Prostate gland (tissue), 2 donors: ENCODE measurements around the gene FCHSD2. TPM values are rescaled to one million over a fixed set of nuclear protein-coding genes. Genes with fewer than 3 reads are reported as not detected.

ENCODE experiments used
- DNase-seq: peaks from one replicate; pipeline ENCODE4 v3.0.0-alpha.2; 2019; ENCODE audit warnings: low spot score
- H3K27ac ChIP-seq, 2 donors: fragments of 200-600 bp; sonication (generic); 2 replicates each; pipeline ENCODE4 v1.5.1; 2017 to 2019
- H3K27me3 ChIP-seq: fragments of 200-600 bp; sonication (generic); replicated peaks from 2 replicates; pipeline ENCODE4 v1.5.1; 2019; ENCODE audit not compliant: insufficient read depth
- H3K36me3 ChIP-seq, 2 donors: fragments of 200-600 bp; sonication (generic); 1 replicate in 1 of 2; 2 replicates in 1 of 2; pipeline versions ENCODE4 v1.5.1 to v1.8.1; 2017 to 2019
- H3K4me1 ChIP-seq: fragments of 200-600 bp; sonication (generic); replicated peaks from 2 replicates; pipeline ENCODE4 v1.5.1; 2019
- H3K4me3 ChIP-seq, 2 donors: fragments of 200-600 bp; sonication (generic); 2 replicates each; pipeline ENCODE4 v1.5.1; 2017 to 2019
- H3K9me3 ChIP-seq: fragments of 200-600 bp; sonication (generic); 2 replicates; pipeline ENCODE4 v1.5.1; 2017
- POLR2A ChIP-seq: fragments of 450-650 bp; IDR thresholded peaks from one replicate; pipeline ENCODE4 v1.6.1; 2016; ENCODE audit warnings: antibody characterized with exemption, mild to moderate bottlenecking
- POLR2AphosphoS5 ChIP-seq: sonication (generic); formaldehyde crosslinking; IDR thresholded peaks from one replicate; pipeline ENCODE4 v1.6.1; 2017; ENCODE audit warnings: antibody characterized with exemption
- WGBS: methylation state at CpG from one replicate; pipeline ENCODE4 v1.1.5; 2018; 5-methylcytosine and 5-hydroxymethylcytosine counted together
- intact Hi-C: fragments of 100-400 bp; cut with DNase I; formaldehyde crosslinking; loops from one replicate; pipeline ENCODE4 v1.14.2; 2022
- total RNA-seq, 2 donors: library from RNA; depleted of rRNA; stranded (reverse); fragments of >200 nt; gene quantifications; one replicate each; pipeline ENCODE4 v1.1.0, GENCODE V29; 2016
- TF ChIP-seq, protein P1 (sequence below), 4 experiments: fragments of 200-600 bp in 2 of 4; fragments of 450-650 bp in 2 of 4; sonication (generic) in 2 of 4; IDR thresholded peaks; 1 replicate in 3 of 4; 2 replicates in 1 of 4; pipeline ENCODE4 v1.5.1; 2016 to 2019; ENCODE audit warnings: antibody characterized with exemption in 4 of 4, mild to moderate bottlenecking in 2 of 4, moderate library complexity in 2 of 4

FCHSD2 gene
- total RNA-seq, 2 donors from 2014 or later: 9.9 to 45.3 TPM

GRCh38 chr11:72851726-72852125, 290.4 kb downstream of the FCHSD2 start:
- DNase-seq: no peak
- intact Hi-C loops: no loop called here
- H3K27ac ChIP-seq: no peak overlapping the region
- H3K4me3 ChIP-seq: no peak overlapping the region
- 88% methylated on average over 4 of the region's 4 CpGs for WGBS
- no peaks in the 10 kb centered on the region for H3K27me3 ChIP-seq
- no peaks in the 10 kb centered on the region for H3K9me3 ChIP-seq
- no peaks in the 10 kb centered on the region for H3K4me1 ChIP-seq
- TF ChIP-seq, protein P1, sequence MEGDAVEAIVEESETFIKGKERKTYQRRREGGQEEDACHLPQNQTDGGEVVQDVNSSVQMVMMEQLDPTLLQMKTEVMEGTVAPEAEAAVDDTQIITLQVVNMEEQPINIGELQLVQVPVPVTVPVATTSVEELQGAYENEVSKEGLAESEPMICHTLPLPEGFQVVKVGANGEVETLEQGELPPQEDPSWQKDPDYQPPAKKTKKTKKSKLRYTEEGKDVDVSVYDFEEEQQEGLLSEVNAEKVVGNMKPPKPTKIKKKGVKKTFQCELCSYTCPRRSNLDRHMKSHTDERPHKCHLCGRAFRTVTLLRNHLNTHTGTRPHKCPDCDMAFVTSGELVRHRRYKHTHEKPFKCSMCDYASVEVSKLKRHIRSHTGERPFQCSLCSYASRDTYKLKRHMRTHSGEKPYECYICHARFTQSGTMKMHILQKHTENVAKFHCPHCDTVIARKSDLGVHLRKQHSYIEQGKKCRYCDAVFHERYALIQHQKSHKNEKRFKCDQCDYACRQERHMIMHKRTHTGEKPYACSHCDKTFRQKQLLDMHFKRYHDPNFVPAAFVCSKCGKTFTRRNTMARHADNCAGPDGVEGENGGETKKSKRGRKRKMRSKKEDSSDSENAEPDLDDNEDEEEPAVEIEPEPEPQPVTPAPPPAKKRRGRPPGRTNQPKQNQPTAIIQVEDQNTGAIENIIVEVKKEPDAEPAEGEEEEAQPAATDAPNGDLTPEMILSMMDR (IDR thresholded peaks at IDR 0.05): no peak
- TF ChIP-seq POLR2AphosphoS5: no peak
- no peak for TF ChIP-seq POLR2A
- H3K36me3 ChIP-seq: no peaks in the 10 kb centered on the region

GRCh38 chr11:72850832-72851231, 291.3 kb downstream of the FCHSD2 start:
- intact Hi-C loops: no loop called here
- DNase-seq: no peak
- no peaks in the 10 kb centered on the region for H3K4me1 ChIP-seq
- H3K36me3 ChIP-seq: no peaks in the 10 kb centered on the region
- 90% methylated on average over 3 of the region's 3 CpGs for WGBS
- H3K27ac ChIP-seq: no peak overlapping the region
- no peaks in the 10 kb centered on the region for H3K9me3 ChIP-seq
- TF ChIP-seq POLR2A: no peak
- TF ChIP-seq, protein P1 (IDR thresholded peaks at IDR 0.05): no peak
- TF ChIP-seq POLR2AphosphoS5: no peak
- no peak overlapping the region for H3K4me3 ChIP-seq
- no peaks in the 10 kb centered on the region for H3K27me3 ChIP-seq

- H3K9me3 ChIP-seq: no peaks in the 10 kb centered on the region
- 67% methylated on average over 6 of the region's 6 CpGs for WGBS
- no peak for DNase-seq
- H3K27ac ChIP-seq: no peak overlapping the region
- H3K4me3 ChIP-seq: no peak overlapping the region
- H3K4me1 ChIP-seq: no peaks in the 10 kb centered on the region
- intact Hi-C loops: no loop called here
- H3K27me3 ChIP-seq: no peaks in the 10 kb centered on the region
- no peaks in the 10 kb centered on the region for H3K36me3 ChIP-seq
- TF ChIP-seq POLR2A (no peak), POLR2AphosphoS5 (no peak)
- TF ChIP-seq, protein P1 (IDR thresholded peaks at IDR 0.05): peak in 3 of 4 experiments; percentile 47 to 51 (median 47)
Observed at GRCh38 chr11:72848846-72849466, 293.2 kb downstream of the FCHSD2 start.

DNA sequence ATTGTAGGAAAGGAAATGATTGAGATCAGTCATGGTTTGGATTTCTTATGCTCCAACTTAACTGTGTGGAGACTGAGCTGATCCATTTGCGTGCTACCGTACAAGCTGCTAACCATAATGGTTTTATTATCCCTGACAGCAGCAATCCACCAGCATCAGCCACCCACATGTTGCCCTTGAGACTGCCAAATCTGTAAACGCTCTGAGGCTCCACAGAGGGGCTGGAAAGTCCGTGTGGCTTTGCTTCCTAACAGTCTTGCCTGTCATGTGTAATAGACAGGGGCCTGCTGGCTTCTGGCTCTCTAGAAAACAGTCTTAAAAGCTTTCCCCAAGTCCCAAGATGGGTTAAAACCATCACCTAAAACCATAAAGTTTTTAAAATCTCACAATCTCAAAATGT, 297.8 kb downstream of the FCHSD2 start:
- no peaks in the 10 kb centered on the region for H3K36me3 ChIP-seq
- H3K4me3 ChIP-seq: no peak overlapping the region
- no peaks in the 10 kb centered on the region for H3K4me1 ChIP-seq
- 62% methylated on average over 4 of the region's 4 CpGs for WGBS
- no peaks in the 10 kb centered on the region for H3K27me3 ChIP-seq
- intact Hi-C loops: no loop called here
- no peak for DNase-seq
- H3K9me3 ChIP-seq: no peaks in the 10 kb centered on the region
- H3K27ac ChIP-seq: no peak overlapping the region
- TF ChIP-seq POLR2AphosphoS5 (no peak), POLR2A (no peak)
- TF ChIP-seq, protein P1 (IDR thresholded peaks at IDR 0.05): no peak

DNA sequence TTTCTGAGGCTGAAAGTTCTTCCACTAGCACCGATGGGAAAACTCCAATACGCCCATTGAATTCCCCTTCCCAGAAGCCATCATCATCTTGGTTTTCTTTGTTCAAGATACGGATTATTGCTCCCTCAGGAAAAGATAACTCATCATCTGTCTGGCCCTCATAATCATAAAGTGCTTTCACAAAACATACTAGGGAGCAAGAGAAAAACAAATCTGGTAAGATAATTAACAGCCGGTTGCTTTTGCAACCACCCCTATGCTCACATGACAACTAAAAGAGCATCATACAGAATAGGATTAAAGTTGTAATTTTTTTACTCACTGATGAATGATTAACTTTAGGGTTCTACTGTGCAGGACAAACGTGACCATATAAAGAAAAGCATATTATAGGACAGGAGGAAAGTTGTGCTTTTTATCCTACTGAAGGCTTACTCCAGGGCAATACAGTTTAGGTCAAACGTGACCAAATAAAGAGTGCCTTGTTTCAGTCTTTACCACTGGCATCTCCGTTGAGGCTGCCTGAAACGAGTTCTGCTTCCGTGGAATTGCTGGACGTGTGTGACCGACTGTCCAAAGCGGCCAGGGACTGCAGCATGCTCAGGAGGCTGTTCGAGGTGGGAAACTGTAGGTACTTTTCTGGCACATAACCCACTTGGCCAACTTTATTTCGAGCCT, 299.3 kb downstream of the FCHSD2 start:
- no peak overlapping the region for H3K27ac ChIP-seq
- H3K36me3 ChIP-seq: no peaks in the 10 kb centered on the region
- H3K4me1 ChIP-seq: no peaks in the 10 kb centered on the region
- H3K9me3 ChIP-seq: no peaks in the 10 kb centered on the region
- 78% methylated on average over 14 of the region's 14 CpGs for WGBS
- DNase-seq: no peak
- intact Hi-C loops: no loop called here
- TF ChIP-seq POLR2A (no peak), POLR2AphosphoS5 (no peak)
- TF ChIP-seq, protein P1 (IDR thresholded peaks at IDR 0.05): no peak
- no peak overlapping the region for H3K4me3 ChIP-seq
- no peaks in the 10 kb centered on the region for H3K27me3 ChIP-seq
